HCT116 (cell line): ENCODE measurements around the gene AACS. TPM values are rescaled to one million over a fixed set of nuclear protein-coding genes. Genes with fewer than 3 reads are reported as not detected.

Experiments used
- ATAC-seq: fragments of 200-7000 bp; cut with Tn5 transposase; 2 replicates; pipeline ENCODE4 v1.9.1; 2020; ENCODE audit warnings: mild to moderate bottlenecking, moderate library complexity
- BruUV-seq: library from RNA; stranded (reverse); fragments of 400-500 nt; replicated peaks from 2 replicates; lab custom pipeline; 2021; lab: Mats Ljungman, UMichigan
- CTCF ChIA-PET: fragments of 300-600 bp; sonication (Branson Sonifier 250); formaldehyde crosslinking; loops from one replicate; lab custom pipeline; 2021; ENCODE audit warnings: antibody characterized with exemption; lab: Charles Lee
- POLR2A ChIA-PET: fragments of 300-600, 350-600 bp; sonication (Branson Sonifier 250); formaldehyde crosslinking; loops from one replicate; lab custom pipeline; 2021; ENCODE audit warnings: antibody characterized with exemption; lab: Charles Lee
- RAD21 ChIA-PET, 2 experiments: fragments of 300-600 bp; sonication (Branson Sonifier 250); formaldehyde crosslinking; loops; one replicate each; lab custom pipeline; 2023; ENCODE audit warnings: low total read pairs in 2 of 2; ENCODE audit not compliant: uncharacterized antibody in 2 of 2, unreplicated experiment in 2 of 2, low non-redundant PET in 1 of 2; lab: Charles Lee
- DNase-seq: peaks from one replicate; pipeline ENCODE4 v3.0.0-alpha.2; 2010; ENCODE audit warnings: low read depth, low spot score
- H2AFZ ChIP-seq: fragments of 200-600 bp; shearing (Covaris generic), sonication (generic); 2 replicates; pipeline ENCODE4 v1.6.1; 2017; ENCODE audit warnings: low read depth, mixed run types, mixed read lengths, antibody characterized with exemption, low read length; ENCODE audit not compliant: poor library complexity, severe bottlenecking
- H3K27ac ChIP-seq: 2 replicates; pipeline ENCODE4 v1.5.1; 2012; ENCODE audit warnings: low read depth, low read length
- H3K27me3 ChIP-seq: fragments of 200-600 bp; sonication (generic); 2 replicates; pipeline ENCODE4 v1.6.1; 2016; ENCODE audit warnings: mixed run types, low read length, mixed read lengths; ENCODE audit not compliant: insufficient read depth
- H3K36me3 ChIP-seq, 2 experiments: fragments of 200-500 bp in 1 of 2; fragments of 200-600 bp in 1 of 2; sonication (Bioruptor generic) in 1 of 2; sonication (generic) in 1 of 2; 2 replicates each; pipeline versions ENCODE4 v1.5.1 to v1.6.1; 2014 to 2016; ENCODE audit warnings: low read length in 2 of 2, inconsistent platforms in 1 of 2, mixed read lengths in 1 of 2, mixed run types in 1 of 2; ENCODE audit not compliant: insufficient read depth in 2 of 2, control insufficient read depth in 1 of 2
- H3K4me1 ChIP-seq, 2 experiments: fragments of 200-600 bp in 1 of 2; sonication (generic) in 1 of 2; 2 replicates each; pipeline versions ENCODE4 v1.5.1 to v1.6.1; 2012 to 2017; ENCODE audit warnings: low read length in 2 of 2, inconsistent platforms in 1 of 2, mild to moderate bottlenecking in 1 of 2, mixed read lengths in 1 of 2, mixed run types in 1 of 2, moderate library complexity in 1 of 2; ENCODE audit not compliant: insufficient read depth in 2 of 2, control insufficient read depth in 1 of 2
- H3K4me2 ChIP-seq: fragments of 200-600 bp; sonication (generic); 2 replicates; pipeline ENCODE4 v1.6.1; 2017; ENCODE audit warnings: mixed run types, low read length, mixed read lengths
- H3K4me3 ChIP-seq, 2 experiments: fragments of 200-600 bp in 1 of 2; sonication (generic) in 1 of 2; replicated peaks in 1 of 2; 2 replicates each; pipeline ENCODE4 v1.5.1; 2011 to 2016; ENCODE audit warnings: low read length in 2 of 2, control low read depth in 1 of 2, low read depth in 1 of 2, mild to moderate bottlenecking in 1 of 2, mixed read lengths in 1 of 2, mixed run types in 1 of 2
- H3K79me2 ChIP-seq: fragments of 200-600 bp; sonication (generic); 2 replicates; pipeline ENCODE4 v1.6.1; 2017; ENCODE audit warnings: mild to moderate bottlenecking, mixed run types, low read length, moderate library complexity, mixed read lengths; ENCODE audit not compliant: insufficient read depth
- H3K9ac ChIP-seq: fragments of 200-600 bp; sonication (generic); 2 replicates; pipeline ENCODE4 v1.6.1; 2016; ENCODE audit warnings: low read length, mixed read lengths
- H3K9me2 ChIP-seq: fragments of 200-600 bp; sonication (generic), shearing (Covaris generic); 2 replicates; pipeline ENCODE4 v1.6.1; 2017; ENCODE audit warnings: mixed run types, mild to moderate bottlenecking, moderate library complexity; ENCODE audit not compliant: insufficient read depth
- H3K9me3 ChIP-seq, 2 experiments: fragments of 200-500 bp in 1 of 2; fragments of 200-600 bp in 1 of 2; sonication (Bioruptor generic) in 1 of 2; sonication (generic) in 1 of 2; 2 replicates each; pipeline ENCODE4 v1.6.1; 2014 to 2017; ENCODE audit warnings: low read length in 2 of 2, mixed read lengths in 2 of 2, inconsistent platforms in 1 of 2, low read depth in 1 of 2, mild to moderate bottlenecking in 1 of 2, mixed run types in 1 of 2, moderate library complexity in 1 of 2; ENCODE audit not compliant: control insufficient read depth in 1 of 2, insufficient read depth in 1 of 2
- H4K20me1 ChIP-seq: fragments of 200-600 bp; sonication (generic), shearing (Covaris generic); 2 replicates; pipeline ENCODE4 v1.6.1; 2017; ENCODE audit warnings: mixed run types, mild to moderate bottlenecking, moderate library complexity; ENCODE audit not compliant: insufficient read depth
- CEBPB ChIP-seq: IDR thresholded peaks from 2 replicates; pipeline ENCODE4 v1.6.1; 2012; ENCODE audit warnings: low read depth
- ELF1 ChIP-seq: IDR thresholded peaks from 2 replicates; pipeline ENCODE4 v1.6.1; 2012; ENCODE audit warnings: low read depth, borderline replicate concordance
- EZH2 ChIP-seq: fragments of 200-600 bp; sonication (generic); IDR thresholded peaks from 2 replicates; pipeline ENCODE4 v1.6.1; 2017; ENCODE audit warnings: antibody characterized with exemption, mixed run types
- RAD21 ChIP-seq: IDR thresholded peaks from 2 replicates; pipeline ENCODE4 v1.6.1; 2012; ENCODE audit warnings: low read depth, mild to moderate bottlenecking
- intact Hi-C: fragments of 100-400 bp; cut with micrococcal nuclease; formaldehyde crosslinking; loops from 2 replicates; pipeline ENCODE4 v1.10.0; 2022
- total RNA-seq: library from RNA; stranded (reverse); gene quantifications from one replicate; pipeline ENCODE4 v1.2.1, GENCODE V29; 2021; ENCODE audit not compliant: unreplicated experiment

The AACS gene
- total RNA-seq, 1 experiment from 2014 or later = 16.0 TPM

DNA sequence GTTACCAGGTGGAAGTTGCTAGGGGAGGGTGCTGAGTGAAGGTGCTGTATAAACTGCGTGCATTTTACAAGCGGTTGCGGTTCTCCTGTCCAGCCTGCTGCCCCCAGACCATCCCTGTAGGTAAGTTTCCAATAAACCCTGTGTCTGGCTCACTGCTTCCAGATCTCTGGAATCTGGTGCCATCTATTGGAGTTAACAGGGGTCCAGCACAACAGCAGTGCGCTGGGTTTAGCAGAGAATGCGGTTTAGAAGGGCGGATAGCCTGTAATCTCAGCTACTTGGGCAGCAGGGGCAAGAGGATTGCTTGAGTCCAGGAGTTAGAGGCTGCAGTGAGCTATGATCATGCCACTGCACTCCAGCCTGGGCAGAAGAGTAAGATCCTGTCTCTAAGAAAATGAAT is 4.9 kb downstream of the AACS start:
- CTCF ChIA-PET = no interaction called here
- Histone ChIP-seq H3K9ac (no peak overlapping the region), H4K20me1 (no peaks in the 10 kb centered on the region), H3K79me2 (peaks cover 9% of the 10 kb centered on the region; the same call in 1 of the 2 replicates), H3K9me2 (no peaks in the 10 kb centered on the region), H3K4me2 (no peak overlapping the region), H3K27me3 (no peaks in the 10 kb centered on the region), H3K4me3 (no peak overlapping the region), H3K36me3 (no peaks in the 10 kb centered on the region), H2AFZ (no peak overlapping the region), H3K27ac (no peak overlapping the region), H3K4me1 (peaks cover 0 to 7% of the 10 kb centered on the region in 2 experiments; a peak in 2 of 4 replicates), H3K9me3 (no peaks in the 10 kb centered on the region)
- BruUV-seq = no TSS peak
- no peak for DNase-seq
- intact Hi-C loops = no loop called here
- no peak for ATAC-seq
- POLR2A ChIA-PET = no interaction called here
- no peak for TF ChIP-seq ELF1
- TF ChIP-seq RAD21 = peak; percentile 46; the same call in 1 of the 2 replicates
- no peak for TF ChIP-seq CEBPB
- RAD21 ChIA-PET = no interaction called here

DNA sequence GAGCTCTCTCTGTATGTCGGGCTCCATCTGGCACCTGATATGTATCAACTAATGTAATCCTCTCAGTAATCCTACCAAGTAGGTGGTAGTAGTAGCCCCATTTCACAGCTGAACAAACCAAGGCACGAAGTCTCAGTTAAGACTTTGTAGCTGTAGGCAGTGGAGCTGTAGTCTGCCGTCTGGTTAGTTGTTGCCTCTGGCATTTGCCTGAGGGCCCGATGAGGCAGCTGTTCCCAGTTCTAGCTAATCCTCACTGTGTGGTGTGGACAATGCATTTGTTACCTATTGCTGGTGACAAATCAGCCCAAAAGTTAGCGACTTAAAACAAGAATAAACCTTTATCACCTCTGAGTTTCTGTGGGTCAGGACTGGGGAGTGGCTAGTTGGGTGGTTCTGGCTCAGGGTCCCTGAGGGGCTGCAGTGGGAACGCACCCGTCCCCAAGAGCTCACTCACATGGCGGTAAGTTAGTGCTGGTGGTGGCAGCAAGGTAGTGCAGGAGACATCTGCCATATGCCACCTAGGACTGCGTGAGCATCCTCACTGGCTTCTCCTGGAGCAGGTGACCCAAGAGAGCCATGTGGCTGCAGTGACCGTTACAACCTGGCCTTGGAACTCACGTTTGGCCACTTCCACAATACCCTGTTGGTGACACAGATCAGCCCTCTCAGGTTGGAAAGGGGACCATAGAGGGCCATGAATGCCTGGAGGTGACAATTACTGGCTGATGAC is 5.6 kb downstream of the AACS start:
- POLR2A ChIA-PET = no interaction called here
- Histone ChIP-seq H3K79me2 (peaks cover 9% of the 10 kb centered on the region; the same call in 1 of the 2 replicates), H3K36me3 (no peaks in the 10 kb centered on the region), H3K4me2 (no peak overlapping the region), H3K9me3 (no peaks in the 10 kb centered on the region), H3K27ac (no peak overlapping the region), H3K4me1 (peaks cover 0 to 5% of the 10 kb centered on the region in 2 experiments; a peak in 2 of 4 replicates), H3K4me3 (no peak overlapping the region), H3K27me3 (no peaks in the 10 kb centered on the region), H3K9ac (no peak overlapping the region), H3K9me2 (no peaks in the 10 kb centered on the region), H2AFZ (no peak overlapping the region), H4K20me1 (no peaks in the 10 kb centered on the region)
- intact Hi-C loops = no loop called here
- no TSS peak for BruUV-seq
- CTCF ChIA-PET = no interaction called here
- ATAC-seq = no peak; the same call in 1 of the 2 replicates
- RAD21 ChIA-PET = no interaction called here
- no peak for DNase-seq
- TF ChIP-seq CEBPB = no peak
- no peak for TF ChIP-seq EZH2
